Measurements from ENCODE around the gene ABHD12. TPM values are rescaled to one million over a fixed set of nuclear protein-coding genes. Genes with fewer than 3 reads are reported as not detected.
A peak's percentile ranks its signal among the peaks of the same experiment; 100 is the strongest.

The ABHD12 gene
- total RNA-seq, 1 donor from 2014 or later = 79.3 TPM

DNA sequence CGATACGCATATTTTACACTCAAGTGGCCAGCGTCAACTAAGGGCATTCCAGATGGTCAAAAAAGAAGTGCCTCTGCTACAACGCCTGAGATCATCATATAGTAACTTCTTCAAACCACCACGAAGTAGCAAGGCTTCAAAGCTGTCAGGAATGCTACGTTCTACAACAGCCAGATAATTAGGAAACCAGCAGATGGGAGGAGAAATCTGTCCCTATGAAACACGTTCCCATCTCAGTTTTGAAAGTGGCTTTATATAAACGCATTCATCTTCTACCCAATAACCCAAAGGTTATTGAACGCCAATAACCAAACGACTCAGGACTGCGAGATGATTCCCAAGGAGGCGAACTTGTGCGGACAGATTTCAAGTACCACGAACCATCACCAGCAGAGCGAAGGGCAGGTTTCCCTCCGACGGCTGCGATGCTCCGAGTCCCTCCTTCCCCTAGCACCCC lies 1.2 kb downstream of the ABHD12 start:
- TF ChIP-seq, protein P1, sequence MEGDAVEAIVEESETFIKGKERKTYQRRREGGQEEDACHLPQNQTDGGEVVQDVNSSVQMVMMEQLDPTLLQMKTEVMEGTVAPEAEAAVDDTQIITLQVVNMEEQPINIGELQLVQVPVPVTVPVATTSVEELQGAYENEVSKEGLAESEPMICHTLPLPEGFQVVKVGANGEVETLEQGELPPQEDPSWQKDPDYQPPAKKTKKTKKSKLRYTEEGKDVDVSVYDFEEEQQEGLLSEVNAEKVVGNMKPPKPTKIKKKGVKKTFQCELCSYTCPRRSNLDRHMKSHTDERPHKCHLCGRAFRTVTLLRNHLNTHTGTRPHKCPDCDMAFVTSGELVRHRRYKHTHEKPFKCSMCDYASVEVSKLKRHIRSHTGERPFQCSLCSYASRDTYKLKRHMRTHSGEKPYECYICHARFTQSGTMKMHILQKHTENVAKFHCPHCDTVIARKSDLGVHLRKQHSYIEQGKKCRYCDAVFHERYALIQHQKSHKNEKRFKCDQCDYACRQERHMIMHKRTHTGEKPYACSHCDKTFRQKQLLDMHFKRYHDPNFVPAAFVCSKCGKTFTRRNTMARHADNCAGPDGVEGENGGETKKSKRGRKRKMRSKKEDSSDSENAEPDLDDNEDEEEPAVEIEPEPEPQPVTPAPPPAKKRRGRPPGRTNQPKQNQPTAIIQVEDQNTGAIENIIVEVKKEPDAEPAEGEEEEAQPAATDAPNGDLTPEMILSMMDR (conservative IDR thresholded peaks at IDR 0.05; ENCODE audit: low read depth, low read length) = no peak
- DNase-seq (ENCODE audit: low read depth) = no peak
- H3K4me3 ChIP-seq (ENCODE audit: low read depth, low read length) = peak overlapping the region; percentile 97

DNA sequence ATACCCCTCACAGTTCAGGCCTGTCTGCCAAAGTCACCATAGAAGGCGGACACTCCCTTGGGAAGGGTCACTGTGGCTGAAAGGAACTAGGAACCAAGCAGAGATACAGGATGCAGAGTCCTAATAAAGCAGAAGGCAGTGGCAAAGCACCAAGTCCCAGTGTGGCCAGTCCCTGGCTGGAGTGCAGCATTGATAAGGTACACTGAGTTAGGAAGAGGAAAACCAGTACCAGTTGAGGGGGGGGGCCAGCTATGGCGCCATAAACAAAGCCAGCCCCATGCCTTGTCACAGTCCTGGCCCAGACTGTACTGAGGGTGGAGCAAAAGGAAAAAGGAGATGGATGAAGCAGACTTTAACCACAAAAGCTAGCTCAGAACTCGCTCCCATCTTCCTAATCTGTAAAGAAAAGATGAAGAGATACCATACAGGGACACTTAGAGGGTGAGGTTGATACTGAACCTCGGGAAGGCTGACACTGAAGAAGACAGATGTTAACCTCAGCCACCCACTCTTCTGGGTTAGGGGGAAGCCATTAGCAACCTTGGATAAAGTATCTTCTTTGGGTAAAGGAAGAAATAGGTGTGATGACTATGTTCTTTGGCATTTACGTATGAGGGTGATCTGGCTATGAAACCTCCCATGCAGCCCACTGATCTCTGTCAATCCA lies 7.8 kb downstream of the ABHD12 start:
- TF ChIP-seq, protein P1 (conservative IDR thresholded peaks at IDR 0.05; ENCODE audit: low read depth, low read length) = no peak

DNA sequence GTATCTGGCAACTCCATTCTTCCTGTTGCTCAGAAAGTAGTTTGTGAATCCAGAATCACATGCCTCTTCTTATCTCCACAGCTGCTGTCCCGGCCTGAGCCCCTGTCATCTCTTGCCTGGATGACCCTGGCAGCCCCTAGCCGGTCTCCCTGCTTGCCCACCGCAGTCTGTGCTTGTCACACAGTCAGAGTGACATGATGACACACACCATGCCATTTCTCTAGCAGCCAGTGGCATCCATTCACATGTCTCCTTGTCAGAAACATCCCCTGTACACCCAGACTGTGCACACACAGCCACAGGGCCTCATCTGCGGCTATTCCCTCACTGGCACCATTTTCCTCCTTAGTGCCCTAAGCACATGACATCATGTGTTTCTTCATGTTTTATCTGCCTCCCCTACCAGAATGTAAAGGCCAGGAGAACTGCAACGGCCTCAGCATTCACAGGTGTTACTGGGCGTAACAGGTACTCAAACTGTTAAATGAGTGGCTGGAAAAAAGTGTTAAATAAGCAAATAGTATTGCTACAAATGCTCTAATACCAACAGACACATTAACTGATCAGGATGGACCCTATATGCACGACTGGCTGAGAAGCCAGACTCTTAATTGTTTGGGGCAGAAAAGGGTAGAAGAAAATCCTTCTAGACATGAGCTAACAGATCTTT lies 9.6 kb downstream of the ABHD12 start:
- DNase-seq (ENCODE audit: low read depth) = no peak
- no peak overlapping the region for H3K4me3 ChIP-seq (ENCODE audit: low read depth, low read length)
- TF ChIP-seq, protein P1 (conservative IDR thresholded peaks at IDR 0.05; ENCODE audit: low read depth, low read length) = no peak

More for the DNA sequence above, 7.8 kb downstream of the ABHD12 start:
- H3K4me3 ChIP-seq (ENCODE audit: low read depth, low read length) = no peak overlapping the region
- DNase-seq (ENCODE audit: low read depth) = no peak

DNA sequence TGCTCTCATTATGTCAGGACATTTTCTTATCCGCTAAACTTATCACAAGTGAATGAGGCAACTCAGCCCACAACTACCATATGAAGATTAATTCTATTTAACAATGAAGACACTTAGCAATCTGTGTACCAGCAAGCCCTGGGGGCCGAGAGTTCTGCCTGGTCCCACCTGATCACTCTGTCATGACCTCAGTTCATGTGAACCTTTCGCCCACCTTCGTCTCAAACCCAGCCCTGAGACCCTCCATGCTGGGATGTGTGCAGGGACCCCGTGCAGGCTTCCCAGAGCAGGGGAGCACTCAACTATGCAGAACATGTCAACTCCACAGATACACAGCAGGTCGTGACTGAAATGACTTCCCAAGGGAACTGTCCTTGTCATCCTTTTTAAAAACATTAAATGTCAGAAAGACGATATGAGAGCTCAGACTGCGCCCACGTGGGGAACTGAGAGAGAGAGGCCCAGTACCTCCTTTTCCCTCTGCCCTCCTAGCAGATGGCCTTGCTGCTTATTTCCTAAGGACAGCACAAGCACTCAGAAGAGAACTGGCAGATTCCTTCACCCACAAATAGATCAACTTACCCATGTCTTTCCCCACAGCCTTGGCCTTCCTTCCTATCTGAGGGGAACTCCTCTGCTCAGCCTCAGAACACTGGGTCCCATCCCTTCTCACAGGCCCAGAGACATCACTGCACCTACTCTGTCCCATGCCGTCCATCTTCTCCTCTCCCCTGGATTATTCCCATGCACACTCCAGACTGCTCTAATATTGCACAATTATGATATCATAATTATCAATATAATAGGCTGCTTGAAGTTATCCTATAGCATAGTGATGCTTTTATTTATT lies 11.5 kb downstream of the ABHD12 start:
- TF ChIP-seq, protein P1 (conservative IDR thresholded peaks at IDR 0.05; ENCODE audit: low read depth, low read length) = no peak
- no peak for DNase-seq (ENCODE audit: low read depth)
- H3K4me3 ChIP-seq (ENCODE audit: low read depth, low read length) = no peak overlapping the region

DNA sequence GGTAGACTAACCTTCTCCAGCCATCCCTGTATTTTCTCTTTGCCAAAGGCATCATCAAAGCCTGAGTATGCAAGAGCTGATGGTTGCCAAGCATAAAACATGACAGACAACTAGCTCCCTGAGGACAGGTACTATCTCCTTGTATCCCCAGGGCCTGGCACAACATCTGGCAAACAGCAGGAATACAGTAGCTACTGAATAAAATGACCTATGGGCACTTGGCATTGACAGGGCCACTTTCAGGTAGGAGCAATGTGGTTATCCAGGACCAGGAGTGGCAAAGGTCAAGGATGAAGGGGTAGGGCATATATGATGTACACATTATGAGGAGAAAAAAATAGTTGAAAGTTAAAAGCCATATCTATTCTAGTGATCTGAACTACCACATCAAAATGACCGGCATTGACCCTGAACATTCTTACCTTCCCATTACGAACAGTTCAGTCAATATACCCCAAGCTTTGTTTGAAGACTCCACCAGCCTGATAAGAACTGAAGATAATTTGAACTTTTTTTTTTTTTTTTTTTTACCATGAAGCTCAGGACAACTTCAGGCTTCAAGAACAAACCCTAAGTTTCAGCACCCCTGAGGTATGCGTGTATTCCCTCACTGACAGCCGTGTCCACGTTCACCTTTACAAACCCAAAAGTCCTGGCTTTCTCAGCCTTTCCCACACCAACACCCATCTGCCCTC lies 12.3 kb downstream of the ABHD12 start:
- H3K4me3 ChIP-seq (ENCODE audit: low read depth, low read length) = no peak overlapping the region
- TF ChIP-seq, protein P1 (conservative IDR thresholded peaks at IDR 0.05; ENCODE audit: low read depth, low read length) = no peak
- DNase-seq (ENCODE audit: low read depth) = no peak

DNA sequence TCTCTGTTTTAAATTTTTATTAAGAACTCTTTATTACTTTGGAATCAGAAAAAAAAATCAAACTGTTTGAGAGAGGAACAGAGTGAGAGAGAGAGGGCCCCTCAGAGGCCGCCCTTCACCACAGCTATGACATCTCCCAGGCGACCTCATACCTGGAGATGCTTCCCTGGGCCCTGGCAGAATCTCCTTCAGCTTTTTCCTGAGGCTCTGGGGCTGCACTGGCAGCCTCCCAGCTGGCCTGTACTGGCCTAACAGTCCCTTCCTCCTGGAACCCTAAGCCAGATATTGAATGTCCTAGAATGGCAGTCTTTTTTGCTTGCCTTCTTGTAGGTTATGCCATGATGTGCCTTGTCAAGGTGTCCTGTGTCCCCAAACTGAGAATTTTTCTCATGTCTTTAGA lies 13.7 kb downstream of the ABHD12 start:
- DNase-seq (ENCODE audit: low read depth) = no peak
- H3K4me3 ChIP-seq (ENCODE audit: low read depth, low read length) = no peak overlapping the region
- TF ChIP-seq, protein P1 (conservative IDR thresholded peaks at IDR 0.05; ENCODE audit: low read depth, low read length) = no peak
